Osteocyte (in vitro differentiated cells): ENCODE data around the gene KCNA4. TPM values are rescaled to one million over a fixed set of nuclear protein-coding genes. Genes with fewer than 3 reads are reported as not detected.

Experiments used
- DNase-seq: peaks from one replicate; pipeline ENCODE4 v3.0.0; 2021; ENCODE audit warnings: mixed read lengths; ENCODE audit not compliant: unreplicated experiment; ENCODE audit errors: extremely low spot score
- H3K27ac Mint-ChIP-seq: one replicate; pipeline ENCODE4 v1.8.0; 2021; ENCODE audit warnings: mild to moderate bottlenecking, mixed read lengths; ENCODE audit not compliant: unreplicated experiment
- H3K27me3 Mint-ChIP-seq: one replicate; pipeline ENCODE4 v1.8.0; 2021; ENCODE audit warnings: mixed read lengths; ENCODE audit not compliant: unreplicated experiment
- H3K36me3 Mint-ChIP-seq: one replicate; pipeline ENCODE4 v1.8.0; 2021; ENCODE audit warnings: mixed read lengths; ENCODE audit not compliant: unreplicated experiment
- H3K4me1 Mint-ChIP-seq: one replicate; pipeline ENCODE4 v1.8.0; 2021; ENCODE audit warnings: mixed read lengths; ENCODE audit not compliant: unreplicated experiment
- H3K4me3 Mint-ChIP-seq: one replicate; pipeline ENCODE4 v1.8.0; 2021; ENCODE audit warnings: mild to moderate bottlenecking, moderate library complexity, mixed read lengths; ENCODE audit not compliant: unreplicated experiment
- H3K9me3 Mint-ChIP-seq: one replicate; pipeline ENCODE4 v1.8.0; 2021; ENCODE audit warnings: mixed read lengths; ENCODE audit not compliant: unreplicated experiment
- CTCF ChIP-seq: fragments of 200-600 bp; sonication (generic); IDR thresholded peaks from 2 replicates; pipeline ENCODE4 v1.5.0; 2021; ENCODE audit warnings: antibody characterized with exemption, mild to moderate bottlenecking, moderate library complexity
- total RNA-seq: library from RNA; stranded (reverse); gene quantifications from 2 replicates; pipeline ENCODE4 v1.2.1, GENCODE V29; 2021

Gene KCNA4
- total RNA-seq, 1 donor from 2014 or later: not detected

- H3K9me3 Mint-ChIP-seq: no peaks in the 10 kb centered on the region
- TF ChIP-seq CTCF: no peak
- H3K36me3 Mint-ChIP-seq: no peaks in the 10 kb centered on the region
- no peak for DNase-seq
- peaks cover 15% of the 10 kb centered on the region for H3K27me3 Mint-ChIP-seq
- no peaks in the 10 kb centered on the region for H3K4me1 Mint-ChIP-seq
- no peak overlapping the region for H3K4me3 Mint-ChIP-seq
- H3K27ac Mint-ChIP-seq: no peak overlapping the region
Observed at GRCh38 chr11:30023074-30023473, 6.2 kb upstream of the KCNA4 start.

- TF ChIP-seq CTCF: no peak
- no peaks in the 10 kb centered on the region for H3K36me3 Mint-ChIP-seq
- no peak for DNase-seq
- no peaks in the 10 kb centered on the region for H3K9me3 Mint-ChIP-seq
- no peak overlapping the region for H3K4me3 Mint-ChIP-seq
- peaks cover 22% of the 10 kb centered on the region for H3K27me3 Mint-ChIP-seq
- H3K4me1 Mint-ChIP-seq: peaks cover 1% of the 10 kb centered on the region
- H3K27ac Mint-ChIP-seq: no peak overlapping the region
Observed at GRCh38 chr11:30019481-30019880, 2.7 kb upstream of the KCNA4 start.

GRCh38 chr11:30018495-30018894, 1.7 kb upstream of the KCNA4 start:
- no peak for DNase-seq
- Mint-ChIP-seq H3K4me3 (no peak overlapping the region), H3K27ac (no peak overlapping the region), H3K4me1 (peaks cover 1% of the 10 kb centered on the region), H3K27me3 (peaks cover 22% of the 10 kb centered on the region), H3K9me3 (no peaks in the 10 kb centered on the region), H3K36me3 (no peaks in the 10 kb centered on the region)
- no peak for TF ChIP-seq CTCF

- no peaks in the 10 kb centered on the region for H3K9me3 Mint-ChIP-seq
Observed at GRCh38 chr11:30017445-30017895, 640 bp upstream of the KCNA4 start.

More at GRCh38 chr11:30017445-30017895, 640 bp upstream of the KCNA4 start:
- no peak for DNase-seq
- H3K36me3 Mint-ChIP-seq: no peaks in the 10 kb centered on the region
- H3K4me3 Mint-ChIP-seq: no peak overlapping the region
- no peak overlapping the region for H3K27ac Mint-ChIP-seq
- no peak for TF ChIP-seq CTCF
- H3K4me1 Mint-ChIP-seq: peaks cover 1% of the 10 kb centered on the region
- peaks cover 22% of the 10 kb centered on the region for H3K27me3 Mint-ChIP-seq
